ENCODE results near the gene ELP1.

DNA sequence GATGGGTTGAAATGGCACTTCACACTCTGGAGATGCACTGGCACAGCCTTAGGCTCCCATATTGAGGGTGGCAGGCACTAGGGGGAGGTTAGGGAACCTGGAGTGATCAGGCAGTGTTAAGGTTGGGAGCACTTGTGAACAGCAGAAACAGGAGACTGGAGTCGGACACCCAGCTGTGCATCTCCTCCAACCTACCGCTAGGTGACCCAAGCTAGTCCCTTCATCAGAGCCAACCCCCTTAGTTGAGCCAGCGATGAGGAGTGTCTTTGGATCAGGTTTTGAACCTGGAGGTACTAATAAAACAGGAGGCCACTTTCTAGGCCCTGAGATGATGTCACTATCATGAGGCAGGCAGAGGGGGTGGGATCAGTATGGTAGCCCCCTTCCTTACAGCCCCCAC is 79.8 kb downstream of the ELP1 start:
- TF ChIP-seq, protein P1, sequence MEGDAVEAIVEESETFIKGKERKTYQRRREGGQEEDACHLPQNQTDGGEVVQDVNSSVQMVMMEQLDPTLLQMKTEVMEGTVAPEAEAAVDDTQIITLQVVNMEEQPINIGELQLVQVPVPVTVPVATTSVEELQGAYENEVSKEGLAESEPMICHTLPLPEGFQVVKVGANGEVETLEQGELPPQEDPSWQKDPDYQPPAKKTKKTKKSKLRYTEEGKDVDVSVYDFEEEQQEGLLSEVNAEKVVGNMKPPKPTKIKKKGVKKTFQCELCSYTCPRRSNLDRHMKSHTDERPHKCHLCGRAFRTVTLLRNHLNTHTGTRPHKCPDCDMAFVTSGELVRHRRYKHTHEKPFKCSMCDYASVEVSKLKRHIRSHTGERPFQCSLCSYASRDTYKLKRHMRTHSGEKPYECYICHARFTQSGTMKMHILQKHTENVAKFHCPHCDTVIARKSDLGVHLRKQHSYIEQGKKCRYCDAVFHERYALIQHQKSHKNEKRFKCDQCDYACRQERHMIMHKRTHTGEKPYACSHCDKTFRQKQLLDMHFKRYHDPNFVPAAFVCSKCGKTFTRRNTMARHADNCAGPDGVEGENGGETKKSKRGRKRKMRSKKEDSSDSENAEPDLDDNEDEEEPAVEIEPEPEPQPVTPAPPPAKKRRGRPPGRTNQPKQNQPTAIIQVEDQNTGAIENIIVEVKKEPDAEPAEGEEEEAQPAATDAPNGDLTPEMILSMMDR (IDR thresholded peaks at IDR 0.05): no peak
- TF ChIP-seq POLR2A (IDR thresholded peaks at IDR 0.05): no peak
